Measurements from ENCODE around the gene PTPN7.

The PTPN7 gene

GRCh38 chr1:202203238-202204039 lies 43.0 kb upstream of the PTPN7 start:
- DNase-seq (ENCODE audit: low read depth): no peak
- TF ChIP-seq POLR2A (IDR thresholded peaks at IDR 0.05; ENCODE audit: extremely low read depth, insufficient read length): no peak
- TF ChIP-seq, protein P1, sequence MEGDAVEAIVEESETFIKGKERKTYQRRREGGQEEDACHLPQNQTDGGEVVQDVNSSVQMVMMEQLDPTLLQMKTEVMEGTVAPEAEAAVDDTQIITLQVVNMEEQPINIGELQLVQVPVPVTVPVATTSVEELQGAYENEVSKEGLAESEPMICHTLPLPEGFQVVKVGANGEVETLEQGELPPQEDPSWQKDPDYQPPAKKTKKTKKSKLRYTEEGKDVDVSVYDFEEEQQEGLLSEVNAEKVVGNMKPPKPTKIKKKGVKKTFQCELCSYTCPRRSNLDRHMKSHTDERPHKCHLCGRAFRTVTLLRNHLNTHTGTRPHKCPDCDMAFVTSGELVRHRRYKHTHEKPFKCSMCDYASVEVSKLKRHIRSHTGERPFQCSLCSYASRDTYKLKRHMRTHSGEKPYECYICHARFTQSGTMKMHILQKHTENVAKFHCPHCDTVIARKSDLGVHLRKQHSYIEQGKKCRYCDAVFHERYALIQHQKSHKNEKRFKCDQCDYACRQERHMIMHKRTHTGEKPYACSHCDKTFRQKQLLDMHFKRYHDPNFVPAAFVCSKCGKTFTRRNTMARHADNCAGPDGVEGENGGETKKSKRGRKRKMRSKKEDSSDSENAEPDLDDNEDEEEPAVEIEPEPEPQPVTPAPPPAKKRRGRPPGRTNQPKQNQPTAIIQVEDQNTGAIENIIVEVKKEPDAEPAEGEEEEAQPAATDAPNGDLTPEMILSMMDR (IDR thresholded peaks at IDR 0.05; ENCODE audit: low read depth, low read length): no peak
- no peak for TF ChIP-seq MYC (IDR thresholded peaks at IDR 0.05; ENCODE audit: low read depth, low read length)
- TF ChIP-seq, protein P2, sequence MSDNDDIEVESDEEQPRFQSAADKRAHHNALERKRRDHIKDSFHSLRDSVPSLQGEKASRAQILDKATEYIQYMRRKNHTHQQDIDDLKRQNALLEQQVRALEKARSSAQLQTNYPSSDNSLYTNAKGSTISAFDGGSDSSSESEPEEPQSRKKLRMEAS (IDR thresholded peaks at IDR 0.05; ENCODE audit: low read depth, low read length): no peak
- H3K4me3 ChIP-seq (ENCODE audit: low read depth, low read length): no peak overlapping the region

DNA sequence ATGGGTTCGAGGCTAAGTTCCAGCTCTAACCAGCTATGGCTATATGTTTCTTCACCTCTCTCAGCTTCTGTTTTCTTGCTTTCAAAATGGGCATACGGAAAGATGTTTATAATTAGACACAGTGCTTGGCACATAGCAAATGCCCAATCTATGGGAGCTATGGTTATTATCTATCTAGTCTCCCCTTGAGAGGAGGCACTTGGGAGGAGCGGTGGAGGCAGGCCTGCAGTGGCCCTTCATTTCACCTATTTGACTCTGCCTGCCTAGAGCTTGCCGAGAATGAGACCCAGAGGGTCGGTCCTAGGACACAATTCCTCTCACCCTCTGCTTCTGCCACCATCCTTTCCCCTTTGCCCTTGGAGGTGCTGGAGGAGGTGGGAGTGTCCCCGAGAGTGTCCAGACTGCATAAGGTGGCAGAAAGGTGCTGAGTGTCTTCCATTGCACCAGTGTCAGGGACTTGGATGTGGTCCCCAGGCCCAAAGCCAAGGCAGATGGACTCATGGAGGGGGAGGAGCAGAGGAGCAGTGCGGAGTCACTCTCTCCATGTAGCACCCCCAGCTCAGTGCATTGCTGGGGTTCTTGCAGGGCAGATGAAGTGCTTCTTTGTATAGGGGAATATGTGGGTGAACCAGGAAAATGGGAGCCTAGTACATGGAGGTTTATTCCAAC lies 42.2 kb upstream of the PTPN7 start:
- TF ChIP-seq, protein P1 (IDR thresholded peaks at IDR 0.05; ENCODE audit: low read depth, low read length): no peak
- no peak for TF ChIP-seq POLR2A (IDR thresholded peaks at IDR 0.05; ENCODE audit: extremely low read depth, insufficient read length)
- TF ChIP-seq, protein P2 (IDR thresholded peaks at IDR 0.05; ENCODE audit: low read depth, low read length): no peak
- no peak for TF ChIP-seq MYC (IDR thresholded peaks at IDR 0.05; ENCODE audit: low read depth, low read length)
- H3K4me3 ChIP-seq (ENCODE audit: low read depth, low read length): no peak overlapping the region
- DNase-seq (ENCODE audit: low read depth): no peak

DNA sequence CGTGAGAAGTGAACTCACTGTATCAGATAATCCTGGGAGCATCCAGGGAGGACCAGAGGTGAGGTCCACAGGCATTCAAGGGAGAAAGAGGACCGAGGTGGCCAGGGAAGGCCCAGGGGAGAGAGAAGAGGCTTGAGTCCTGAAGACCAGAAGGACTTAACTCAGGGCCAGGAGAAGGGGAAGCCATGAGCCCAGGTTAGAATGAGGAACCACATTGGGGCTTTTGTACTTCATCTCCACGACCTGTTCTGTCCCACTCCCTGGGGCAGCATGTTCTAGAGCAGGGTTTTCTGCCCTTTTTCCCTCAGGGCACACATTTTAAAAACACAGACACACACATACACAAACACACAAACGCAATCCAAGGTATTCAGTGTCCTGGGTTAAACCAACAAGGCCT lies 41.6 kb upstream of the PTPN7 start:
- TF ChIP-seq, protein P1 (IDR thresholded peaks at IDR 0.05; ENCODE audit: low read depth, low read length): no peak
- TF ChIP-seq, protein P2 (IDR thresholded peaks at IDR 0.05; ENCODE audit: low read depth, low read length): no peak
- no peak for TF ChIP-seq POLR2A (IDR thresholded peaks at IDR 0.05; ENCODE audit: extremely low read depth, insufficient read length)
- no peak overlapping the region for H3K4me3 ChIP-seq (ENCODE audit: low read depth, low read length)
- DNase-seq (ENCODE audit: low read depth): no peak

DNA sequence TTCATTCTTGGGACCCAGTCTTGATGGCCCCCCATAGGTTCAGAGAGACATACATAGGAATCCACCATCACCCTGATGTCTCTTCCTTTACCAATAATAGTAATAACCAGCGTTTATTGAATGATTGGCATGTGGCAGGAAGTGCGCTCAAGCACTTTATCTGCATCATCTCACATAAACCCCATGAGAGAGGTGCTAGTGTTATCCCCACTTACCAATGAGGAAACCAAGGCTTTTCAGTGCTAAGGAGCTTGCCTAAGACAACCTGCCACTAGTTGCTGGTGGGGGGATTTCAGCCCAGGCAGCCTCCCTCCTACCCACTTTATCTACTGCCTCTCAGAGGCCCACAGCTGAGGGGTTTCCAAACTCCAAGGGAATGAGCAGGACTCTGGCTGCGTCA lies 40.9 kb upstream of the PTPN7 start:
- TF ChIP-seq, protein P2 (IDR thresholded peaks at IDR 0.05; ENCODE audit: low read depth, low read length): no peak
- TF ChIP-seq MYC (IDR thresholded peaks at IDR 0.05; ENCODE audit: low read depth, low read length) (no peak), POLR2A (IDR thresholded peaks at IDR 0.05; ENCODE audit: extremely low read depth, insufficient read length) (no peak)
- TF ChIP-seq, protein P1 (IDR thresholded peaks at IDR 0.05; ENCODE audit: low read depth, low read length): no peak
- H3K4me3 ChIP-seq (ENCODE audit: low read depth, low read length): no peak overlapping the region
- DNase-seq (ENCODE audit: low read depth): no peak

GRCh38 chr1:202200669-202201068 lies 40.3 kb upstream of the PTPN7 start:
- no peak for DNase-seq (ENCODE audit: low read depth)
- H3K4me3 ChIP-seq (ENCODE audit: low read depth, low read length): no peak overlapping the region
- TF ChIP-seq, protein P2 (IDR thresholded peaks at IDR 0.05; ENCODE audit: low read depth, low read length): no peak
- TF ChIP-seq POLR2A (IDR thresholded peaks at IDR 0.05; ENCODE audit: extremely low read depth, insufficient read length) (no peak), MYC (IDR thresholded peaks at IDR 0.05; ENCODE audit: low read depth, low read length) (no peak)
- TF ChIP-seq, protein P1 (IDR thresholded peaks at IDR 0.05; ENCODE audit: low read depth, low read length): no peak
